GM12801 (cell line): Measurements from ENCODE around the gene PRKRA.

Source experiments
- CTCF ChIP-seq: IDR thresholded peaks from one replicate; pipeline ENCODE4 v1.5.1; 2011; ENCODE audit warnings: control low read depth; ENCODE audit not compliant: insufficient read length; ENCODE audit errors: extremely low read depth

PRKRA gene

GRCh38 chr2:178452334-178452733 lies 1.4 kb upstream of the PRKRA start:
- no peak for TF ChIP-seq CTCF

GRCh38 chr2:178450524-178450773 lies 526 bp downstream of the PRKRA start:
- no peak for TF ChIP-seq CTCF

GRCh38 chr2:178449700-178450523 lies 1.1 kb downstream of the PRKRA start:
- TF ChIP-seq CTCF: no peak

GRCh38 chr2:178448968-178449661 lies 1.9 kb downstream of the PRKRA start:
- TF ChIP-seq CTCF: no peak

GRCh38 chr2:178441426-178441825 lies 9.5 kb downstream of the PRKRA start:
- TF ChIP-seq CTCF: no peak

- no peak for TF ChIP-seq CTCF
Measured at GRCh38 chr2:178436662-178437061, 14.3 kb downstream of the PRKRA start.

GRCh38 chr2:178429336-178429735 lies 21.6 kb downstream of the PRKRA start:
- TF ChIP-seq CTCF: no peak
